HepG2 (cell line): ENCODE results near the gene PNLIPRP2. TPM values are rescaled to one million over a fixed set of nuclear protein-coding genes. Genes with fewer than 3 reads are reported as not detected.

Source experiments
- DBP ChIP-seq: sonication (generic); formaldehyde crosslinking; IDR thresholded peaks from 2 replicates; pipeline ENCODE4 v1.4.0; 2020; ENCODE audit warnings: missing genetic modification reagents; ENCODE audit errors: not compliant biosample characterization
- FIP1L1 ChIP-seq: fragments of 200-400 bp; formaldehyde crosslinking; IDR thresholded peaks from 2 replicates; pipeline ENCODE4 v1.6.1; 2018; ENCODE audit warnings: low read depth, mild to moderate bottlenecking, low read length, moderate library complexity, borderline replicate concordance; ENCODE audit not compliant: insufficient read depth
- HDAC1 ChIP-seq: sonication (generic); formaldehyde crosslinking; IDR thresholded peaks from 2 replicates; pipeline ENCODE4 v1.5.1; 2020; ENCODE audit warnings: mild to moderate bottlenecking, missing genetic modification reagents
- HOXA3 ChIP-seq: sonication (generic); formaldehyde crosslinking; IDR thresholded peaks from 2 replicates; pipeline ENCODE4 v1.5.0; 2020; ENCODE audit warnings: missing genetic modification reagents
- NCOA5 ChIP-seq: sonication (generic); formaldehyde crosslinking; IDR thresholded peaks from 2 replicates; pipeline ENCODE4 v1.4.0; 2020; ENCODE audit warnings: missing genetic modification reagents
- NFIC ChIP-seq: IDR thresholded peaks from 2 replicates; pipeline ENCODE4 v1.6.1; 2012; ENCODE audit warnings: mild to moderate bottlenecking, low read length, inconsistent platforms
- PAXIP1 ChIP-seq: sonication (generic); formaldehyde crosslinking; conservative IDR thresholded peaks from 2 replicates; pipeline ENCODE4 v1.4.0; 2020; ENCODE audit warnings: mild to moderate bottlenecking, missing genetic modification reagents, moderate library complexity
- POGZ ChIP-seq: sonication (generic); formaldehyde crosslinking; IDR thresholded peaks from 2 replicates; pipeline ENCODE4 v1.4.0; 2020; ENCODE audit warnings: mild to moderate bottlenecking, missing genetic modification reagents
- RFX5 ChIP-seq: IDR thresholded peaks from 2 replicates; pipeline ENCODE4 v1.6.1; 2011; ENCODE audit warnings: low read depth, low read length, improper control_type of control experiment
- SMAD3 ChIP-seq: sonication (generic); formaldehyde crosslinking; IDR thresholded peaks from 2 replicates; pipeline ENCODE4 v1.4.0; 2020; ENCODE audit warnings: missing genetic modification reagents
- SNAPC5 ChIP-seq: sonication (generic); formaldehyde crosslinking; IDR thresholded peaks from 2 replicates; pipeline ENCODE4 v1.8.1; 2023; ENCODE audit warnings: mild to moderate bottlenecking, missing genetic modification reagents, borderline replicate concordance
- SP5 ChIP-seq: IDR thresholded peaks from 2 replicates; pipeline ENCODE4 v1.6.1; 2016; ENCODE audit warnings: low read depth, borderline replicate concordance
- U2AF1 ChIP-seq: fragments of 200-400 bp; formaldehyde crosslinking; optimal IDR thresholded peaks from 2 replicates; pipeline ENCODE3; 2017; ENCODE audit warnings: mild to moderate bottlenecking, low read depth, low read length
- ZMAT3 ChIP-seq: sonication (generic); formaldehyde crosslinking; conservative IDR thresholded peaks from 2 replicates; pipeline ENCODE4 v1.7.0; 2021; ENCODE audit warnings: missing genetic modification reagents
- ZNF17 ChIP-seq: sonication (generic); formaldehyde crosslinking; IDR thresholded peaks from 2 replicates; pipeline ENCODE4 v1.5.0; 2020; ENCODE audit warnings: mild to moderate bottlenecking, missing genetic modification reagents
- ZNF430 ChIP-seq: sonication (generic); formaldehyde crosslinking; IDR thresholded peaks from 2 replicates; pipeline ENCODE4 v1.9.0; 2021; ENCODE audit warnings: mild to moderate bottlenecking, missing genetic modification reagents
- ZNF550 ChIP-seq: sonication (generic); formaldehyde crosslinking; IDR thresholded peaks from 2 replicates; pipeline ENCODE4 v1.4.0; 2020; ENCODE audit warnings: mild to moderate bottlenecking, missing genetic modification reagents, borderline replicate concordance
- ZNF644 ChIP-seq: IDR thresholded peaks from 2 replicates; pipeline ENCODE4 v1.6.1; 2016; ENCODE audit warnings: low read depth
- ZNF773 ChIP-seq: sonication (generic); formaldehyde crosslinking; IDR thresholded peaks from 2 replicates; pipeline ENCODE4 v1.4.0; 2020; ENCODE audit warnings: missing genetic modification reagents, borderline replicate concordance
- polyA plus RNA-seq, 8 experiments: library from polyadenylated mRNA; depleted of rRNA in 3 of 8; stranded (reverse) in 7 of 8; unstranded in 1 of 8; fragments of >200 nt; fragmentation: Illumina TruSeq in 4 of 8; extraction: Trizol in 4 of 8; gene quantifications; 2 replicates each; pipeline versions ENCODE4 v1.2.1 to v1.2.3, GENCODE V29; 2011 to 2016; ENCODE audit warnings: low read depth in 4 of 8, missing spikeins in 1 of 8, mixed read lengths in 1 of 8; ENCODE audit not compliant: insufficient read depth in 1 of 8
- total RNA-seq, 5 experiments: library from RNA; depleted of rRNA; stranded (reverse); fragments of >200 nt; fragmentation: Illumina TruSeq; extraction: Trizol; gene quantifications; 2 replicates each; pipeline ENCODE4 v1.2.3, GENCODE V29; 2016; ENCODE audit warnings: low read depth in 1 of 5
- TF ChIP-seq, protein P1 (sequence below): sonication (generic); formaldehyde crosslinking; conservative IDR thresholded peaks from 2 replicates; pipeline ENCODE4 v1.5.0; 2020; ENCODE audit warnings: missing genetic modification reagents
- TF ChIP-seq, protein P2 (sequence below): sonication (generic); formaldehyde crosslinking; IDR thresholded peaks from 2 replicates; pipeline ENCODE4 v1.4.0; 2020; ENCODE audit warnings: mild to moderate bottlenecking, missing genetic modification reagents
- TF ChIP-seq, protein P3 (sequence below): sonication (generic); formaldehyde crosslinking; IDR thresholded peaks from 2 replicates; pipeline ENCODE4 v1.4.0; 2020; ENCODE audit warnings: mild to moderate bottlenecking, missing genetic modification reagents

The PNLIPRP2 gene
- total and polyA plus RNA-seq, 2 of the 13 experiments (the other 11 are each of a cell fraction or from before 2014, with no cell fraction given), result 0.21 to 0.97 TPM

DNA sequence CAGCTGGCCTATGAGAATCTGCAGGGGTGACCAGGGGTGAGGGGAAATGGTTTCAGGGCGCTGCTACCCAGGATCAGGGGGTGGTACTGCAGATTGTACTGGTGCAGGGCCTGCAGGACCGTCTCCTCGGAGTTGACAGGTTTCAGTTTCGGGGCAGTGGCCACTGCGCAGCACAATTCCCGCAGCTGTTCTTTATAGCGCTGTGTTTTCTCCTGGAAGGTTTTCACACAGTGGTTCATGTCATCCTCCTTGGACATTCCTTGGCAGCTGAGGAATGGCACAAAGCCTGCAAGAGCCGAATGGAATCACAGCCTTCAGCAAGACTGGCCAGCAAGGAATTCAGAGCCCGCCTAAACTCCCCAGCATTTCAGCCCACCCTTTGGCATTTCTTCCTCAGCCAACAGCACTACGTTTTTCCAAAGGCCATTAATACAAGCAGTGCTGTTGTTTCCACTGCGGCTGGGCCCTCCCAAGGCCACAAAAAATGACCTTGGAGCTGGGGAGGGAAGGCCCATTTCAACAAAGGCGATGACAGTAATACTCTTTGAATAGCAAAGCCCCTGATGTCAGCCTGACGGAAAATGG is 44.9 kb downstream of the PNLIPRP2 start (continued):
- no peak for TF ChIP-seq SNAPC5 (CRISPR knock-in tag)
- no peak for TF ChIP-seq RFX5
- no peak for TF ChIP-seq FIP1L1
- TF ChIP-seq U2AF1, result no peak
- TF ChIP-seq HDAC1 (CRISPR knock-in tag), result no peak
- TF ChIP-seq NFIC, result no peak
- TF ChIP-seq, protein P1, sequence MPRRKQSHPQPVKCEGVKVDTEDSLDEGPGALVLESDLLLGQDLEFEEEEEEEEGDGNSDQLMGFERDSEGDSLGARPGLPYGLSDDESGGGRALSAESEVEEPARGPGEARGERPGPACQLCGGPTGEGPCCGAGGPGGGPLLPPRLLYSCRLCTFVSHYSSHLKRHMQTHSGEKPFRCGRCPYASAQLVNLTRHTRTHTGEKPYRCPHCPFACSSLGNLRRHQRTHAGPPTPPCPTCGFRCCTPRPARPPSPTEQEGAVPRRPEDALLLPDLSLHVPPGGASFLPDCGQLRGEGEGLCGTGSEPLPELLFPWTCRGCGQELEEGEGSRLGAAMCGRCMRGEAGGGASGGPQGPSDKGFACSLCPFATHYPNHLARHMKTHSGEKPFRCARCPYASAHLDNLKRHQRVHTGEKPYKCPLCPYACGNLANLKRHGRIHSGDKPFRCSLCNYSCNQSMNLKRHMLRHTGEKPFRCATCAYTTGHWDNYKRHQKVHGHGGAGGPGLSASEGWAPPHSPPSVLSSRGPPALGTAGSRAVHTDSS, result no peak
- no peak for TF ChIP-seq SMAD3
- peak; percentile 41; the same call in 1 of the 2 replicates for TF ChIP-seq HOXA3 (CRISPR knock-in tag)
- TF ChIP-seq ZMAT3 (CRISPR knock-in tag), result no peak
- TF ChIP-seq NCOA5 (CRISPR knock-in tag), result no peak
- TF ChIP-seq POGZ (CRISPR knock-in tag), result 0 out of 2 replicates have a peak, but pooled peaks have one; percentile 14
- no peak for TF ChIP-seq ZNF773
- TF ChIP-seq ZNF550 (CRISPR knock-in tag), result no peak
- no peak for TF ChIP-seq DBP
- TF ChIP-seq, protein P2, sequence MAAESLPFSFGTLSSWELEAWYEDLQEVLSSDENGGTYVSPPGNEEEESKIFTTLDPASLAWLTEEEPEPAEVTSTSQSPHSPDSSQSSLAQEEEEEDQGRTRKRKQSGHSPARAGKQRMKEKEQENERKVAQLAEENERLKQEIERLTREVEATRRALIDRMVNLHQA (CRISPR knock-in tag), result no peak
- TF ChIP-seq ZNF17 (CRISPR knock-in tag), result no peak
- TF ChIP-seq SP5 (CRISPR knock-in tag), result 0 out of 2 replicates have a peak, but pooled peaks have one; percentile 31
- peak; percentile 55 for TF ChIP-seq PAXIP1
- peak; percentile 50; the same call in 1 of the 2 replicates for TF ChIP-seq ZNF430 (CRISPR knock-in tag)
- TF ChIP-seq, protein P3, sequence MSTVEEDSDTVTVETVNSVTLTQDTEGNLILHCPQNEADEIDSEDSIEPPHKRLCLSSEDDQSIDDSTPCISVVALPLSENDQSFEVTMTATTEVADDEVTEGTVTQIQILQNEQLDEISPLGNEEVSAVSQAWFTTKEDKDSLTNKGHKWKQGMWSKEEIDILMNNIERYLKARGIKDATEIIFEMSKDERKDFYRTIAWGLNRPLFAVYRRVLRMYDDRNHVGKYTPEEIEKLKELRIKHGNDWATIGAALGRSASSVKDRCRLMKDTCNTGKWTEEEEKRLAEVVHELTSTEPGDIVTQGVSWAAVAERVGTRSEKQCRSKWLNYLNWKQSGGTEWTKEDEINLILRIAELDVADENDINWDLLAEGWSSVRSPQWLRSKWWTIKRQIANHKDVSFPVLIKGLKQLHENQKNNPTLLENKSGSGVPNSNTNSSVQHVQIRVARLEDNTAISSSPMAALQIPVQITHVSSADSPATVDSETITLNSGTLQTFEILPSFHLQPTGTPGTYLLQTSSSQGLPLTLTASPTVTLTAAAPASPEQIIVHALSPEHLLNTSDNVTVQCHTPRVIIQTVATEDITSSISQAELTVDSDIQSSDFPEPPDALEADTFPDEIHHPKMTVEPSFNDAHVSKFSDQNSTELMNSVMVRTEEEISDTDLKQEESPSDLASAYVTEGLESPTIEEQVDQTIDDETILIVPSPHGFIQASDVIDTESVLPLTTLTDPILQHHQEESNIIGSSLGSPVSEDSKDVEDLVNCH (CRISPR knock-in tag), result no peak
- TF ChIP-seq ZNF644 (CRISPR knock-in tag), result peak; percentile 82; the same call in 1 of the 2 replicates
